Ovary (tissue), 9 donors: ENCODE results near the gene SLCO2A1. TPM values are rescaled to one million over a fixed set of nuclear protein-coding genes. Genes with fewer than 3 reads are reported as not detected.

Source experiments
- DNase-seq, 5 donors: peaks; one replicate each; pipeline ENCODE4 v3.0.0-alpha.2; 2019 to 2020
- H3K27ac ChIP-seq, 2 donors: fragments of 200-600 bp; one replicate each; pipeline versions ENCODE4 v1.5.1 to v1.8.0; 2019 to 2022
- H3K27me3 ChIP-seq: fragments of 200-600 bp; one replicate; pipeline ENCODE4 v1.8.0; 2022
- H3K36me3 ChIP-seq: fragments of 200-600 bp; sonication (generic); one replicate; pipeline ENCODE4 v1.5.1; 2019
- H3K4me1 ChIP-seq: one replicate; pipeline ENCODE4 v1.8.1; 2013; ENCODE audit warnings: mild to moderate bottlenecking, moderate library complexity; ENCODE audit not compliant: insufficient read depth
- H3K4me3 ChIP-seq: fragments of 200-600 bp; sonication (generic); one replicate; pipeline ENCODE4 v1.5.1; 2017
- H3K9me3 ChIP-seq, 2 donors: fragments of 200-600 bp in 1 of 2; sonication (generic) in 1 of 2; one replicate each; pipeline versions ENCODE4 v1.5.1 to v1.8.1; 2013 to 2019; ENCODE audit warnings: mild to moderate bottlenecking in 1 of 2, moderate library complexity in 1 of 2
- CTCF ChIP-seq, 3 donors: fragments of 450-650 bp in 2 of 3; fragments of 200-600 bp in 1 of 3; IDR thresholded peaks; one replicate each; pipeline versions ENCODE4 v1.5.1 to v1.8.0; 2016 to 2022; ENCODE audit warnings: antibody characterized with exemption in 3 of 3, mild to moderate bottlenecking in 1 of 3
- EP300 ChIP-seq: sonication (generic); formaldehyde crosslinking; IDR thresholded peaks from one replicate; pipeline ENCODE4 v1.6.1; 2017; ENCODE audit warnings: antibody characterized with exemption
- POLR2A ChIP-seq: fragments of 450-650 bp; IDR thresholded peaks from one replicate; pipeline ENCODE4 v1.6.1; 2017; ENCODE audit warnings: antibody characterized with exemption, mild to moderate bottlenecking, moderate library complexity
- WGBS, 3 donors: extraction: QIAGEN DNeasy Blood & Tissue Kit in 1 of 3; methylation state at CpG; one replicate each; pipeline versions ENCODE4 v1.1.5 to v1.1.7; 2013 to 2017; 5-methylcytosine and 5-hydroxymethylcytosine counted together
- intact Hi-C, 4 donors: fragments of 100-400 bp; cut with DNase I; formaldehyde crosslinking; loops; one replicate each; pipeline versions ENCODE4 v1.11.0 to v1.15.1; 2022 to 2023
- polyA plus RNA-seq, 2 donors: library from polyadenylated mRNA; stranded (reverse); fragments of 200-250 nt in 1 of 2; fragments of 350-450 nt in 1 of 2; fragmentation: Illumina TruSeq in 1 of 2; extraction: RNeasy Lipid Tissue Mini Kit (QIAGEN cat#74804) in 1 of 2; gene quantifications; one replicate each; pipeline ENCODE4 v1.2.3, GENCODE V29; 2013 to 2014
- total RNA-seq, 7 donors: library from RNA; depleted of rRNA in 2 of 7; stranded (reverse); fragments of >200 nt in 2 of 7; fragmentation: NEBNext Ultra II Directional in 3 of 7; extraction: Animal tissue kit (Norgen Biotek cat#: 25700) in 3 of 7; gene quantifications; one replicate each; pipeline versions ENCODE4 v1.1.0 to v1.2.4, GENCODE V29; 2016 to 2023
- donor health status: DM: no; HTN: no; CAD: no; lungs with moderate emphysema.
- donor health status: DM: no; HTN: no; CAD: no.
- donor health status: Bipolar disorder and iron deficiency.
- donor health status: DM: yes; HTN: yes; CAD: no.
- donor health status: DM: no; HTN: no; CAD: no.
- donor health status: DM: yes; HTN: yes; CAD: no.

SLCO2A1 gene
- total and polyA plus RNA-seq, 9 donors: 0.83 to 23.6 (median 3.7) TPM

- Histone ChIP-seq H3K4me1 (peaks cover 15% of the 10 kb centered on the region), H3K4me3 (no peak overlapping the region), H3K36me3 (no peaks in the 10 kb centered on the region), H3K27ac (no peak overlapping the region), H3K9me3 (no peaks in the 10 kb centered on the region), H3K27me3 (no peaks in the 10 kb centered on the region)
- intact Hi-C loops: no loop called here
- no peak for DNase-seq
- TF ChIP-seq EP300 (no peak), POLR2A (no peak), CTCF (IDR thresholded peaks at IDR 0.05) (no peak)
- 54 to 64% (median 58%) methylated on average over 3 of the region's 3 CpGs for WGBS, 3 donors
Observed at GRCh38 chr3:134059035-134059601, 29.4 kb upstream of the SLCO2A1 start.

- 92 to 94% (median 93%) methylated on average over 7 of the region's 7 CpGs for WGBS, 3 donors
- H3K27ac ChIP-seq: no peak overlapping the region
- DNase-seq: no peak
Observed at GRCh38 chr3:134057654-134058110, 28.0 kb upstream of the SLCO2A1 start.

GRCh38 chr3:134057006-134057653 is 27.4 kb upstream of the SLCO2A1 start:
- Histone ChIP-seq H3K4me3 (no peak overlapping the region), H3K9me3 (no peaks in the 10 kb centered on the region), H3K4me1 (peaks cover 15% of the 10 kb centered on the region), H3K27me3 (no peaks in the 10 kb centered on the region), H3K36me3 (no peaks in the 10 kb centered on the region), H3K27ac (no peak overlapping the region)
- intact Hi-C loops: no loop called here
- DNase-seq: no peak
- TF ChIP-seq CTCF (IDR thresholded peaks at IDR 0.05) (no peak), EP300 (no peak), POLR2A (no peak)
- 29 to 61% (median 51%) methylated on average over 2 of the region's 2 CpGs for WGBS, 3 donors

More at GRCh38 chr3:134057654-134058110, 28.0 kb upstream of the SLCO2A1 start:
- peaks cover 15% of the 10 kb centered on the region for H3K4me1 ChIP-seq
- intact Hi-C loops: no loop called here
- H3K27me3 ChIP-seq: no peaks in the 10 kb centered on the region
- H3K9me3 ChIP-seq: no peaks in the 10 kb centered on the region
- no peaks in the 10 kb centered on the region for H3K36me3 ChIP-seq
- no peak overlapping the region for H3K4me3 ChIP-seq
- TF ChIP-seq EP300 (no peak), POLR2A (no peak), CTCF (IDR thresholded peaks at IDR 0.05) (no peak)

GRCh38 chr3:134056464-134056891 is 26.8 kb upstream of the SLCO2A1 start:
- DNase-seq: no peak
- Histone ChIP-seq H3K9me3 (no peaks in the 10 kb centered on the region), H3K27me3 (no peaks in the 10 kb centered on the region), H3K27ac (no peak overlapping the region), H3K36me3 (no peaks in the 10 kb centered on the region), H3K4me1 (peaks cover 15% of the 10 kb centered on the region), H3K4me3 (no peak overlapping the region)
- 85 to 91% (median 87%) methylated on average over 7 of the region's 7 CpGs for WGBS, 3 donors
- intact Hi-C loops: no loop called here
- TF ChIP-seq EP300 (no peak), POLR2A (no peak), CTCF (IDR thresholded peaks at IDR 0.05) (no peak)
